Smooth muscle cell (in vitro differentiated cells): ENCODE results near the gene CDYL2. TPM values are rescaled to one million over a fixed set of nuclear protein-coding genes. Genes with fewer than 3 reads are reported as not detected.

Experiments used
- DNase-seq: peaks from one replicate; lab custom pipeline; 2025; ENCODE audit not compliant: unreplicated experiment; lab: John Stamatoyannopoulos, UW
- H2AFZ ChIP-seq: fragments of 200-600 bp; sonication (generic); 2 replicates; pipeline ENCODE4 v1.6.0; 2016; ENCODE audit warnings: antibody characterized with exemption, low read depth, mild to moderate bottlenecking
- H3F3A ChIP-seq: fragments of 200-600 bp; sonication (generic); 2 replicates; pipeline ENCODE4 v1.6.0; 2017; ENCODE audit warnings: antibody characterized with exemption, low read depth
- H3K27ac ChIP-seq: fragments of 200-600 bp; sonication (generic); 2 replicates; pipeline ENCODE4 v1.5.1; 2016; ENCODE audit warnings: low read depth, mild to moderate bottlenecking
- H3K27me3 ChIP-seq: fragments of 200-600 bp; sonication (generic); 2 replicates; pipeline ENCODE4 v1.6.1; 2016; ENCODE audit warnings: low read depth, mild to moderate bottlenecking
- H3K36me3 ChIP-seq: fragments of 200-600 bp; sonication (generic); 2 replicates; pipeline ENCODE4 v1.5.1; 2016; ENCODE audit warnings: low read depth
- H3K4me1 ChIP-seq: fragments of 200-600 bp; sonication (generic); 2 replicates; pipeline ENCODE4 v1.5.1; 2016; ENCODE audit warnings: low read depth
- H3K4me2 ChIP-seq: fragments of 200-600 bp; sonication (generic); 2 replicates; pipeline ENCODE4 v1.6.0; 2016; ENCODE audit warnings: mild to moderate bottlenecking
- H3K4me3 ChIP-seq: fragments of 200-600 bp; sonication (generic); 2 replicates; pipeline ENCODE4 v1.5.1; 2016; ENCODE audit warnings: mild to moderate bottlenecking
- H3K79me2 ChIP-seq: fragments of 200-600 bp; sonication (generic); 2 replicates; pipeline ENCODE4 v1.6.0; 2016; ENCODE audit warnings: low read depth, mild to moderate bottlenecking
- H3K9ac ChIP-seq: fragments of 200-600 bp; sonication (generic); 2 replicates; pipeline ENCODE4 v1.6.0; 2016; ENCODE audit warnings: low read depth
- H3K9me3 ChIP-seq: fragments of 200-600 bp; sonication (generic); replicated peaks from 2 replicates; pipeline ENCODE4 v1.5.1; 2016; ENCODE audit warnings: low read depth
- H4K20me1 ChIP-seq: fragments of 200-600 bp; sonication (generic); 2 replicates; pipeline ENCODE4 v1.6.0; 2016; ENCODE audit warnings: low read depth
- CTCF ChIP-seq: fragments of 200-600 bp; sonication (generic); IDR thresholded peaks from 2 replicates; pipeline ENCODE4 v1.5.1; 2017; ENCODE audit warnings: borderline replicate concordance, mild to moderate bottlenecking, antibody characterized with exemption; ENCODE audit not compliant: insufficient read depth, poor library complexity, severe bottlenecking
- WGBS: methylation state at CpG from one replicate; pipeline ENCODE4 v1.1.7; 2016; ENCODE audit warnings: low lambda C conversion rate; 5-methylcytosine and 5-hydroxymethylcytosine counted together
- polyA plus RNA-seq: library from polyadenylated mRNA; unstranded; fragments of >200 nt; fragmentation: Nextera tagmentation; extraction: Ambion mirVana; gene quantifications from 2 replicates; pipeline ENCODE4 v1.2.1, GENCODE V29; 2016
- total RNA-seq: library from RNA; depleted of rRNA; stranded (reverse); fragments of >200 nt; gene quantifications from 2 replicates; pipeline ENCODE4 v1.2.3, GENCODE V29; 2014

The CDYL2 gene
- total and polyA plus RNA-seq, 2 experiments from 2014 or later, result 2.0 to 2.9 TPM

GRCh38 chr16:80746231-80746630, 58.2 kb downstream of the CDYL2 start:
- Histone ChIP-seq H3K9ac (no peak overlapping the region), H3K9me3 (no peaks in the 10 kb centered on the region), H3K27ac (no peak overlapping the region), H2AFZ (no peak overlapping the region), H3K36me3 (no peaks in the 10 kb centered on the region), H3K79me2 (no peaks in the 10 kb centered on the region), H4K20me1 (no peaks in the 10 kb centered on the region), H3K4me2 (no peak overlapping the region), H3K4me3 (no peak overlapping the region), H3K27me3 (no peaks in the 10 kb centered on the region), H3K4me1 (no peaks in the 10 kb centered on the region), H3F3A (no peaks in the 10 kb centered on the region)
- DNase-seq, result no peak
- WGBS, result 95% methylated on average over 4 of the region's 4 CpGs
- TF ChIP-seq CTCF, result no peak

- no peak for DNase-seq
- Histone ChIP-seq H3K79me2 (no peaks in the 10 kb centered on the region), H3K36me3 (no peaks in the 10 kb centered on the region), H3K4me3 (no peak overlapping the region), H2AFZ (no peak overlapping the region), H3K4me1 (no peaks in the 10 kb centered on the region), H3K27me3 (no peaks in the 10 kb centered on the region), H3K9ac (no peak overlapping the region), H4K20me1 (no peaks in the 10 kb centered on the region), H3K27ac (no peak overlapping the region), H3K4me2 (no peak overlapping the region), H3F3A (no peaks in the 10 kb centered on the region), H3K9me3 (no peaks in the 10 kb centered on the region)
- TF ChIP-seq CTCF, result no peak
- 80% methylated on average over 4 of the region's 4 CpGs for WGBS
Measured at GRCh38 chr16:80744856-80745255, 59.5 kb downstream of the CDYL2 start.

GRCh38 chr16:80743772-80744171, 60.6 kb downstream of the CDYL2 start:
- 100% methylated on average over 1 of the region's 1 CpG for WGBS
- Histone ChIP-seq H3K27me3 (no peaks in the 10 kb centered on the region), H3F3A (no peaks in the 10 kb centered on the region), H3K79me2 (no peaks in the 10 kb centered on the region), H3K36me3 (no peaks in the 10 kb centered on the region), H3K9ac (no peak overlapping the region), H3K9me3 (no peaks in the 10 kb centered on the region), H3K4me1 (no peaks in the 10 kb centered on the region), H3K27ac (no peak overlapping the region), H4K20me1 (no peaks in the 10 kb centered on the region), H3K4me3 (no peak overlapping the region), H3K4me2 (no peak overlapping the region), H2AFZ (no peak overlapping the region)
- no peak for DNase-seq
- TF ChIP-seq CTCF, result no peak

- Histone ChIP-seq H3K27ac (no peak overlapping the region), H3K4me3 (no peak overlapping the region), H3K36me3 (no peaks in the 10 kb centered on the region), H3K4me2 (no peak overlapping the region), H3K9ac (no peak overlapping the region), H3K79me2 (no peaks in the 10 kb centered on the region), H3K9me3 (no peaks in the 10 kb centered on the region), H2AFZ (no peak overlapping the region), H3K27me3 (no peaks in the 10 kb centered on the region), H4K20me1 (no peaks in the 10 kb centered on the region), H3F3A (no peaks in the 10 kb centered on the region), H3K4me1 (no peaks in the 10 kb centered on the region)
- TF ChIP-seq CTCF, result no peak
- WGBS, result 87% methylated on average over 3 of the region's 3 CpGs
- no peak for DNase-seq
Measured at GRCh38 chr16:80743273-80743672, 61.1 kb downstream of the CDYL2 start.
